GM19035 (cell line): ENCODE results near the gene MICAL3.
"Not testable (repeated sequence)": the region's sequence is repeated elsewhere in the genome, so short reads cannot be mapped to it uniquely, and the experiment has no call there.

Experiments used
- ATAC-seq: cut with Tn5 transposase; IDR thresholded peaks from one replicate; pipeline ENCODE4 v1.9.1; 2021; ENCODE audit not compliant: unreplicated experiment

MICAL3 gene

GRCh38 chr22:18000441-18001039 is 23.8 kb downstream of the MICAL3 start:
- no peak for ATAC-seq

GRCh38 chr22:17999851-18000250 is 24.5 kb downstream of the MICAL3 start:
- no peak for ATAC-seq

GRCh38 chr22:17998913-17999312 is 25.4 kb downstream of the MICAL3 start:
- ATAC-seq: no peak

GRCh38 chr22:17997456-17997855 is 26.9 kb downstream of the MICAL3 start:
- ATAC-seq: no peak

- not testable (repeated sequence) for ATAC-seq
These were observed 29.1 kb downstream of the MICAL3 start for GRCh38 chr22:17995256-17995655.

- ATAC-seq: no peak
These were observed 29.8 kb downstream of the MICAL3 start for GRCh38 chr22:17994424-17995108.

- ATAC-seq: not testable (repeated sequence)
These were observed 31.4 kb downstream of the MICAL3 start for GRCh38 chr22:17992976-17993375.

- ATAC-seq: not testable (repeated sequence)
These were observed 32.4 kb downstream of the MICAL3 start for GRCh38 chr22:17991992-17992391.

- no peak for ATAC-seq
These were observed 33.4 kb downstream of the MICAL3 start for GRCh38 chr22:17990942-17991341.

GRCh38 chr22:17990147-17990546 is 34.2 kb downstream of the MICAL3 start:
- no peak for ATAC-seq

- ATAC-seq: no peak
These were observed 35.4 kb downstream of the MICAL3 start for GRCh38 chr22:17988800-17989513.

- ATAC-seq: no peak
These were observed 38.8 kb downstream of the MICAL3 start for GRCh38 chr22:17985606-17986005.

GRCh38 chr22:17985071-17985470 is 39.3 kb downstream of the MICAL3 start:
- ATAC-seq: not testable (repeated sequence)

- ATAC-seq: no peak
These were observed 40.2 kb downstream of the MICAL3 start for GRCh38 chr22:17984114-17984513.

GRCh38 chr22:17982572-17983141 is 41.7 kb downstream of the MICAL3 start:
- no peak for ATAC-seq

- ATAC-seq: no peak
These were observed 42.9 kb downstream of the MICAL3 start for GRCh38 chr22:17981497-17981896.

- no peak for ATAC-seq
These were observed 43.7 kb downstream of the MICAL3 start for GRCh38 chr22:17980638-17981051.

GRCh38 chr22:17980015-17980590 is 44.3 kb downstream of the MICAL3 start:
- ATAC-seq: no peak

- ATAC-seq: no peak
These were observed 46.3 kb downstream of the MICAL3 start for GRCh38 chr22:17978027-17978426.

- no peak for ATAC-seq
These were observed 47.0 kb downstream of the MICAL3 start for GRCh38 chr22:17977371-17977770.

- no peak for ATAC-seq
These were observed 48.2 kb downstream of the MICAL3 start for GRCh38 chr22:17976121-17976520.
